Osteoblast (primary cell): ENCODE data around the gene ZNF460. TPM values are rescaled to one million over a fixed set of nuclear protein-coding genes. Genes with fewer than 3 reads are reported as not detected.

Experiments used
- DNase-seq: peaks from one replicate; pipeline ENCODE4 v3.0.0; 2011; ENCODE audit warnings: low spot score, mixed read lengths; ENCODE audit not compliant: insufficient read length; ENCODE audit errors: missing footprints
- H2AFZ ChIP-seq: 2 replicates; pipeline ENCODE4 v1.6.0; 2011; ENCODE audit warnings: mild to moderate bottlenecking, low read length
- H3K27ac ChIP-seq: 2 replicates; pipeline ENCODE4 v1.5.1; 2011; ENCODE audit warnings: mild to moderate bottlenecking, low read depth, low read length, moderate library complexity
- H3K27me3 ChIP-seq: 2 replicates; pipeline ENCODE4 v1.6.0; 2012; ENCODE audit warnings: mild to moderate bottlenecking, control low read depth, inconsistent platforms, low read length, moderate library complexity; ENCODE audit not compliant: insufficient read depth
- H3K36me3 ChIP-seq: 2 replicates; pipeline ENCODE4 v1.5.1; 2011; ENCODE audit warnings: mild to moderate bottlenecking, low read length, control low read depth, moderate library complexity; ENCODE audit not compliant: insufficient read depth
- H3K4me1 ChIP-seq: 2 replicates; pipeline ENCODE4 v1.5.1; 2011; ENCODE audit warnings: mild to moderate bottlenecking, low read length, control low read depth, moderate library complexity; ENCODE audit not compliant: insufficient read depth
- H3K4me2 ChIP-seq: 2 replicates; pipeline ENCODE4 v1.6.0; 2011; ENCODE audit warnings: mild to moderate bottlenecking, low read length; ENCODE audit not compliant: insufficient read depth
- H3K4me3 ChIP-seq: fragments of 200-600 bp; sonication (generic); 3 replicates; pipeline ENCODE4 v1.5.1; 2012; ENCODE audit warnings: mild to moderate bottlenecking, low read length, inconsistent platforms; ENCODE audit not compliant: insufficient read depth
- H3K79me2 ChIP-seq: 2 replicates; pipeline ENCODE4 v1.6.0; 2012; ENCODE audit warnings: mild to moderate bottlenecking, low read length, control low read depth, inconsistent platforms; ENCODE audit not compliant: insufficient read depth
- H3K9me3 ChIP-seq: 2 replicates; pipeline ENCODE4 v1.5.1; 2011; ENCODE audit warnings: low read depth, low read length, control low read depth
- H4K20me1 ChIP-seq: 2 replicates; pipeline ENCODE4 v1.6.0; 2012; ENCODE audit warnings: mild to moderate bottlenecking, low read length, control low read depth; ENCODE audit not compliant: insufficient read depth
- total RNA-seq: library from RNA; depleted of rRNA; stranded (reverse); fragments of >200 nt; gene quantifications from 2 replicates; pipeline ENCODE4 v1.2.3, GENCODE V29; 2012
- TF ChIP-seq, protein P1 (sequence below): IDR thresholded peaks from 2 replicates; pipeline ENCODE4 v1.5.1; 2011; ENCODE audit warnings: mild to moderate bottlenecking, low read depth, low read length, moderate library complexity; ENCODE audit errors: extremely low read depth

The ZNF460 gene
- total RNA-seq, 1 donor, result 115 TPM

DNA sequence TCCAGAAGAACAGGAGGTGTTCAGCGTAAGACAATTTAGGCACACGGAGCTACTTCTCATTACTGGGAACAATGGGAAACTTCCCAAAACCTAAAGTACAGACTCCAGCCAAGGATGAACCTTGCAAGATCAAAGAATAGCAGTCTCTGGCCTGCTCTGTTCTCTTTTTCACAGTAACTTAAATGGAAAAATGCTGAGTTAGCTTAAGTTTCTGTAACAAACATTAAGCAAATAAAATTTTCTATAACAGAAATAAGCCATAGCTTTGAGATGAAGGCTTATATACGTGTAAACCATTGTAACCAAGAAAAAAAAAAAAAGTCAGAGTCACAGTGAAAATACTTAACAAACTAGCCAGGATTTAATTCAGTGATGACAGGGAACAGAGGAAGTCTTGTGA lies 18.2 kb upstream of the ZNF460 start:
- Histone ChIP-seq H2AFZ (no peak overlapping the region), H3K4me1 (no peaks in the 10 kb centered on the region), H3K36me3 (no peaks in the 10 kb centered on the region), H4K20me1 (no peaks in the 10 kb centered on the region), H3K27ac (no peak overlapping the region), H3K4me3 (no peak overlapping the region), H3K27me3 (no peaks in the 10 kb centered on the region), H3K79me2 (peaks cover 5% of the 10 kb centered on the region), H3K4me2 (no peak overlapping the region), H3K9me3 (no peaks in the 10 kb centered on the region)
- DNase-seq, result no peak
- TF ChIP-seq, protein P1, sequence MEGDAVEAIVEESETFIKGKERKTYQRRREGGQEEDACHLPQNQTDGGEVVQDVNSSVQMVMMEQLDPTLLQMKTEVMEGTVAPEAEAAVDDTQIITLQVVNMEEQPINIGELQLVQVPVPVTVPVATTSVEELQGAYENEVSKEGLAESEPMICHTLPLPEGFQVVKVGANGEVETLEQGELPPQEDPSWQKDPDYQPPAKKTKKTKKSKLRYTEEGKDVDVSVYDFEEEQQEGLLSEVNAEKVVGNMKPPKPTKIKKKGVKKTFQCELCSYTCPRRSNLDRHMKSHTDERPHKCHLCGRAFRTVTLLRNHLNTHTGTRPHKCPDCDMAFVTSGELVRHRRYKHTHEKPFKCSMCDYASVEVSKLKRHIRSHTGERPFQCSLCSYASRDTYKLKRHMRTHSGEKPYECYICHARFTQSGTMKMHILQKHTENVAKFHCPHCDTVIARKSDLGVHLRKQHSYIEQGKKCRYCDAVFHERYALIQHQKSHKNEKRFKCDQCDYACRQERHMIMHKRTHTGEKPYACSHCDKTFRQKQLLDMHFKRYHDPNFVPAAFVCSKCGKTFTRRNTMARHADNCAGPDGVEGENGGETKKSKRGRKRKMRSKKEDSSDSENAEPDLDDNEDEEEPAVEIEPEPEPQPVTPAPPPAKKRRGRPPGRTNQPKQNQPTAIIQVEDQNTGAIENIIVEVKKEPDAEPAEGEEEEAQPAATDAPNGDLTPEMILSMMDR, result no peak

DNA sequence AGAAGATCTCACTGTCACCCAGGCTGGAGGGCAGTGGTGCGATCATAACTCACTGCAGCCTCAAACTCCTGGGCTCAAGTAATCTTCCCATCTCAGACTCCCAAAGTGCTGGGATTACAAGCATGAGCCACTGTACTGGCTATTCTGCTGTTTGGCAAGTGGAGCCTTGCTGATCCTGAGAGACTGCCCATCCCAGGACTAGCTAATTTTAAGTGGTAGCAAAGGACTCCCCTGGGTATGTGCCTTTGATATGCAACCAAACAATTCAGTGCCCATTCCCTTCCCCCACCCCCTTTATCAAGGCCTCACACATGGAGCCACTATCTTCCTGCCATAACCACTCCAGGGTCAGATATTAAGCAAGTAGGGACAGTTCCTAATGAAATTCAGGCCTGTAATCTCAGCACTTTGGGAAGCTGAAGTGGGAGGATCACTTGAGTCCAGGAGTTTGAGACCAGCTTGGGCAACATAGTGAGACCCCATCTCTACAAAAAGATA lies 17.0 kb upstream of the ZNF460 start:
- Histone ChIP-seq H3K79me2 (peaks cover 4% of the 10 kb centered on the region), H3K27ac (no peak overlapping the region), H3K4me3 (no peak overlapping the region), H3K27me3 (no peaks in the 10 kb centered on the region), H3K9me3 (no peaks in the 10 kb centered on the region), H4K20me1 (no peaks in the 10 kb centered on the region), H3K4me2 (no peak overlapping the region), H2AFZ (no peak overlapping the region), H3K36me3 (no peaks in the 10 kb centered on the region), H3K4me1 (no peaks in the 10 kb centered on the region)
- TF ChIP-seq, protein P1, result no peak
- DNase-seq, result no peak

DNA sequence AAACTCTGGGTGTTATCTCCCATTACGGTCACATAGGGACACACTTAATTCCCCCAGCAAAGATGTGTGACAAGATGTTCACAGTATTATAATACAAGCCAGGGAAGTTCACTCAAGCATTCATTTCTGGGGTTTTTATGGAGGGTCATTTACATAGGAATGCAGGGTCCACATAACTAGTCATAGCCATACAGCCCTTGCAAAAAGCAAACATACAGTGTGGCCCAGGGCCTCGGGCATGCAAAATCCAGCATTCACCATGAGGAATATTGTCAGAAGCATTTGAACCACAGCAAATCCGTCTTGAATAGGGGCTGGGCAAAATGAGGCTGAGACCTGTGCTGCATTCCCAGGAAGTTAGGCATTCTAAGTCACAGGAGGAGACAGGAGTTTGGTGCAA lies 13.0 kb upstream of the ZNF460 start:
- no peak for DNase-seq
- no peaks in the 10 kb centered on the region for H3K36me3 ChIP-seq
- H3K27ac ChIP-seq, result no peak overlapping the region
- TF ChIP-seq, protein P1, result no peak
- H4K20me1 ChIP-seq, result no peaks in the 10 kb centered on the region
- H3K4me3 ChIP-seq, result no peak overlapping the region
- H3K4me1 ChIP-seq, result peaks cover 9% of the 10 kb centered on the region
- no peaks in the 10 kb centered on the region for H3K9me3 ChIP-seq
- H3K4me2 ChIP-seq, result no peak overlapping the region
- H2AFZ ChIP-seq, result no peak overlapping the region
- no peaks in the 10 kb centered on the region for H3K27me3 ChIP-seq
- no peaks in the 10 kb centered on the region for H3K79me2 ChIP-seq

DNA sequence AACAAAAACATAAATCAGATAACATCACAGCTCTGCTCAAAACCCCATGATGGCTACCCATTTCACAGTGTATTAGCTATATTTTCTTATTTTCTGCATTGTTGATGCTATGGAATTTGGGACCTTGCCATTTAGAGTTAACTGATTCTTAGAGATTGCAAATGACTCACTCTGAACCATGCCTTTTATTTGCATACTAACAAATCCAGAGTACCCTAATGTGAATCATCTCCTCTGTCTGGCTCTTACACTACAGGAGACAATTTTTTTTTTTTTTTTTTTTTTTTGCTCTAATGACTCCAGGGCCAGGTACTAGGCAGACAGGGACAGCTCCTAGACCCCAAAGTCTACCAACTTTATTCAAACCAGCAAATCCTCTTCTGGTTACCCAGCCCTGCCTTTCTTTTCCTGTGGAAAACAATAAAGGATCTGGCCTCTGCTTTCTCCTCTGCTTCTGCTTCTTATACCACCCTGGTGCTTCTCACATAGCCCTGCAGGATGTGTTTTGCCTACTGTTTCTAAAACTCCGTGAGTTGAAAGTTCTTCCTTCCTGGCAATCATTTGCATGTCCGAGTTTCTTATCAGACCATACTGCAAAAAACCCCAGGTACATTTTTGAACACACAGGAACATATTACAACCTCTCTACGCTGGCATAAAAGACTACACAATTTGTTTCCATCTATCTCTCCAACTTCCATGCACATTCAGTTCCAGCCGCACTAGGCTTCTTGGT lies 10.6 kb upstream of the ZNF460 start:
- Histone ChIP-seq H3K27ac (no peak overlapping the region), H3K36me3 (no peaks in the 10 kb centered on the region), H2AFZ (no peak overlapping the region), H4K20me1 (no peaks in the 10 kb centered on the region), H3K4me1 (peaks cover 9% of the 10 kb centered on the region), H3K9me3 (no peaks in the 10 kb centered on the region), H3K27me3 (no peaks in the 10 kb centered on the region), H3K4me3 (no peak overlapping the region), H3K79me2 (no peaks in the 10 kb centered on the region), H3K4me2 (no peak overlapping the region)
- peak; percentile 93 for DNase-seq
- TF ChIP-seq, protein P1, result no peak
